T-helper 1 cell treated with Interleukin-12 subunit alpha and Interleukin-12 subunit beta and Interleukin-4 antibody, amounts not matched to agents 30 μg/mL and 1 μg/mL, for 36 hours (primary cell): ENCODE results near the gene UNC5CL.
"Not testable (repeated sequence)": the region's sequence is repeated elsewhere in the genome, so short reads cannot be mapped to it uniquely, and the experiment has no call there.

Experiments used
- H3K27ac Mint-ChIP-seq: one replicate; pipeline ENCODE4 v1.8.0; 2021; ENCODE audit warnings: mild to moderate bottlenecking, mixed read lengths
- H3K27me3 Mint-ChIP-seq: one replicate; pipeline ENCODE4 v1.8.0; 2021; ENCODE audit warnings: low read depth, mixed read lengths
- H3K36me3 Mint-ChIP-seq: one replicate; pipeline ENCODE4 v1.8.0; 2021; ENCODE audit warnings: low read depth, mixed read lengths
- H3K4me1 Mint-ChIP-seq: one replicate; pipeline ENCODE4 v1.8.0; 2021; ENCODE audit warnings: low read depth, mixed read lengths
- H3K4me3 Mint-ChIP-seq: one replicate; pipeline ENCODE4 v1.8.0; 2021; ENCODE audit warnings: mild to moderate bottlenecking, moderate library complexity, mixed read lengths
- H3K9me3 Mint-ChIP-seq: one replicate; pipeline ENCODE4 v1.8.0; 2021; ENCODE audit warnings: mixed read lengths

UNC5CL gene

GRCh38 chr6:41037107-41037900 is 1.7 kb downstream of the UNC5CL start:
- Mint-ChIP-seq H3K4me1 (peaks cover 11% of the 10 kb centered on the region), H3K9me3 (no peaks in the 10 kb centered on the region), H3K4me3 (no peak overlapping the region), H3K36me3 (no peaks in the 10 kb centered on the region), H3K27me3 (no peaks in the 10 kb centered on the region), H3K27ac (no peak overlapping the region)

- H3K27ac Mint-ChIP-seq = no peak overlapping the region
- no peaks in the 10 kb centered on the region for H3K36me3 Mint-ChIP-seq
- no peaks in the 10 kb centered on the region for H3K9me3 Mint-ChIP-seq
- no peak overlapping the region for H3K4me3 Mint-ChIP-seq
- peaks cover 11% of the 10 kb centered on the region for H3K4me1 Mint-ChIP-seq
- no peaks in the 10 kb centered on the region for H3K27me3 Mint-ChIP-seq
Observed at GRCh38 chr6:41036601-41037000, 2.4 kb downstream of the UNC5CL start.

- H3K27ac Mint-ChIP-seq = no peak overlapping the region
- no peaks in the 10 kb centered on the region for H3K27me3 Mint-ChIP-seq
Observed at GRCh38 chr6:41036186-41036585, 2.8 kb downstream of the UNC5CL start.

GRCh38 chr6:41033776-41034175 is 5.2 kb downstream of the UNC5CL start:
- Mint-ChIP-seq H3K9me3 (no peaks in the 10 kb centered on the region), H3K27me3 (no peaks in the 10 kb centered on the region), H3K36me3 (no peaks in the 10 kb centered on the region), H3K4me3 (no peak overlapping the region), H3K4me1 (peaks cover 9% of the 10 kb centered on the region), H3K27ac (no peak overlapping the region)

More at GRCh38 chr6:41036186-41036585, 2.8 kb downstream of the UNC5CL start:
- H3K4me3 Mint-ChIP-seq = no peak overlapping the region
- H3K9me3 Mint-ChIP-seq = no peaks in the 10 kb centered on the region
- peaks cover 11% of the 10 kb centered on the region for H3K4me1 Mint-ChIP-seq
- H3K36me3 Mint-ChIP-seq = no peaks in the 10 kb centered on the region

- Mint-ChIP-seq H3K4me1 (peaks cover 12% of the 10 kb centered on the region), H3K9me3 (no peaks in the 10 kb centered on the region), H3K36me3 (no peaks in the 10 kb centered on the region), H3K27me3 (no peaks in the 10 kb centered on the region), H3K27ac (no peak overlapping the region), H3K4me3 (no peak overlapping the region)
Observed at GRCh38 chr6:41032830-41033229, 6.2 kb downstream of the UNC5CL start.

GRCh38 chr6:41028561-41029412 is 10.2 kb downstream of the UNC5CL start:
- Mint-ChIP-seq H3K4me3 (peak overlapping the region; percentile 93), H3K9me3 (no peaks in the 10 kb centered on the region), H3K27ac (peak overlapping the region; percentile 88), H3K4me1 (peaks cover 23% of the 10 kb centered on the region), H3K36me3 (no peaks in the 10 kb centered on the region), H3K27me3 (no peaks in the 10 kb centered on the region)

GRCh38 chr6:41027799-41028560 is 11.0 kb downstream of the UNC5CL start:
- no peaks in the 10 kb centered on the region for H3K27me3 Mint-ChIP-seq
- peak overlapping the region; percentile 93 for H3K4me3 Mint-ChIP-seq
- peak overlapping the region; percentile 94 for H3K27ac Mint-ChIP-seq
- H3K36me3 Mint-ChIP-seq = no peaks in the 10 kb centered on the region
- no peaks in the 10 kb centered on the region for H3K9me3 Mint-ChIP-seq
- peaks cover 23% of the 10 kb centered on the region for H3K4me1 Mint-ChIP-seq

GRCh38 chr6:41027241-41027640 is 11.8 kb downstream of the UNC5CL start:
- no peaks in the 10 kb centered on the region for H3K9me3 Mint-ChIP-seq
- no peaks in the 10 kb centered on the region for H3K27me3 Mint-ChIP-seq

GRCh38 chr6:41025966-41026530 is 13.0 kb downstream of the UNC5CL start:
- Mint-ChIP-seq H3K9me3 (no peaks in the 10 kb centered on the region), H3K4me3 (peak overlapping the region; percentile 38), H3K27ac (peak overlapping the region; percentile 50), H3K36me3 (no peaks in the 10 kb centered on the region), H3K27me3 (no peaks in the 10 kb centered on the region), H3K4me1 (peaks cover 23% of the 10 kb centered on the region)

More at GRCh38 chr6:41027241-41027640, 11.8 kb downstream of the UNC5CL start:
- H3K4me3 Mint-ChIP-seq = peak overlapping the region; percentile 93
- no peaks in the 10 kb centered on the region for H3K36me3 Mint-ChIP-seq
- H3K4me1 Mint-ChIP-seq = peaks cover 23% of the 10 kb centered on the region
- H3K27ac Mint-ChIP-seq = peak overlapping the region; percentile 94

GRCh38 chr6:41023114-41023513 is 15.9 kb downstream of the UNC5CL start:
- no peak overlapping the region for H3K4me3 Mint-ChIP-seq
- H3K9me3 Mint-ChIP-seq = no peaks in the 10 kb centered on the region
- peaks cover 12% of the 10 kb centered on the region for H3K4me1 Mint-ChIP-seq
- H3K27me3 Mint-ChIP-seq = peaks cover 10% of the 10 kb centered on the region
- no peak overlapping the region for H3K27ac Mint-ChIP-seq
- peaks cover 1% of the 10 kb centered on the region for H3K36me3 Mint-ChIP-seq

GRCh38 chr6:41022294-41022693 is 16.7 kb downstream of the UNC5CL start:
- Mint-ChIP-seq H3K4me1 (peaks cover 6% of the 10 kb centered on the region), H3K36me3 (peaks cover 1% of the 10 kb centered on the region), H3K9me3 (no peaks in the 10 kb centered on the region), H3K27me3 (peaks cover 11% of the 10 kb centered on the region), H3K27ac (no peak overlapping the region), H3K4me3 (no peak overlapping the region)

GRCh38 chr6:41021832-41022231 is 17.2 kb downstream of the UNC5CL start:
- H3K9me3 Mint-ChIP-seq = no peaks in the 10 kb centered on the region

GRCh38 chr6:41017663-41018062 is 21.4 kb downstream of the UNC5CL start:
- Mint-ChIP-seq H3K27me3 (peaks cover 11% of the 10 kb centered on the region), H3K36me3 (peaks cover 1% of the 10 kb centered on the region), H3K9me3 (no peaks in the 10 kb centered on the region), H3K4me1 (no peaks in the 10 kb centered on the region), H3K4me3 (no peak overlapping the region), H3K27ac (no peak overlapping the region)

More at GRCh38 chr6:41021832-41022231, 17.2 kb downstream of the UNC5CL start:
- Mint-ChIP-seq H3K27me3 (peaks cover 11% of the 10 kb centered on the region), H3K4me1 (peaks cover 2% of the 10 kb centered on the region), H3K36me3 (peaks cover 1% of the 10 kb centered on the region), H3K27ac (no peak overlapping the region), H3K4me3 (no peak overlapping the region)

GRCh38 chr6:41015860-41016259 is 23.2 kb downstream of the UNC5CL start:
- peaks cover 14% of the 10 kb centered on the region for H3K27me3 Mint-ChIP-seq
- H3K36me3 Mint-ChIP-seq, H3K4me3 Mint-ChIP-seq, H3K4me1 Mint-ChIP-seq, H3K9me3 Mint-ChIP-seq, H3K27ac Mint-ChIP-seq: not testable (repeated sequence)
